ENCODE measurements around the gene PRR14L. TPM values are rescaled to one million over a fixed set of nuclear protein-coding genes. Genes with fewer than 3 reads are reported as not detected.
A peak's percentile ranks its signal among the peaks of the same experiment; 100 is the strongest.
"Not testable (repeated sequence)": the region's sequence is repeated elsewhere in the genome, so short reads cannot be mapped to it uniquely, and the experiment has no call there.

Gene PRR14L
- total RNA-seq, 3 donors from 2014 or later = 39.5 to 46.5 (median 42.1) TPM

- ATAC-seq (no peak), DNase-seq (no peak)
- H3K4me3 Mint-ChIP-seq = no peak overlapping the region
- no peaks in the 10 kb centered on the region for H3K9me3 Mint-ChIP-seq
- H3K4me1 Mint-ChIP-seq (ENCODE audit: low read depth) = peaks cover 17% of the 10 kb centered on the region
- H3K36me3 Mint-ChIP-seq (ENCODE audit: insufficient read depth) = peaks cover 9% of the 10 kb centered on the region
- no peaks in the 10 kb centered on the region for H3K27me3 Mint-ChIP-seq (ENCODE audit: low read depth)
These were observed 17.7 kb downstream of the PRR14L start for GRCh38 chr22:31732089-31732829.

- Mint-ChIP-seq H3K4me3 (no peak overlapping the region), H3K9me3 (no peaks in the 10 kb centered on the region), H3K27me3 (ENCODE audit: low read depth) (no peaks in the 10 kb centered on the region), H3K4me1 (ENCODE audit: low read depth) (peaks cover 17% of the 10 kb centered on the region), H3K36me3 (ENCODE audit: insufficient read depth) (peaks cover 7% of the 10 kb centered on the region)
- peak in 1 of 2 donors; percentile 25 for ATAC-seq
- no peak for DNase-seq
These were observed 19.6 kb downstream of the PRR14L start for GRCh38 chr22:31730344-31730711.

- ATAC-seq (no peak), DNase-seq (no peak)
- H3K4me1 Mint-ChIP-seq (ENCODE audit: low read depth) = peaks cover 9% of the 10 kb centered on the region
- H3K27me3 Mint-ChIP-seq (ENCODE audit: low read depth) = no peaks in the 10 kb centered on the region
- peaks cover 6% of the 10 kb centered on the region for H3K36me3 Mint-ChIP-seq (ENCODE audit: insufficient read depth)
- no peaks in the 10 kb centered on the region for H3K9me3 Mint-ChIP-seq
- H3K4me3 Mint-ChIP-seq = no peak overlapping the region
These were observed 21.1 kb downstream of the PRR14L start for GRCh38 chr22:31728857-31729256.

GRCh38 chr22:31726692-31727091 lies 23.2 kb downstream of the PRR14L start:
- Mint-ChIP-seq H3K36me3 (ENCODE audit: insufficient read depth) (peaks cover 3% of the 10 kb centered on the region), H3K27me3 (ENCODE audit: low read depth) (no peaks in the 10 kb centered on the region), H3K4me3 (no peak overlapping the region), H3K4me1 (ENCODE audit: low read depth) (peaks cover 1% of the 10 kb centered on the region), H3K9me3 (no peaks in the 10 kb centered on the region)
- ATAC-seq (no peak), DNase-seq (no peak)

GRCh38 chr22:31723723-31724122 lies 26.2 kb downstream of the PRR14L start:
- ATAC-seq = no peak
- Mint-ChIP-seq H3K27me3 (ENCODE audit: low read depth) (no peaks in the 10 kb centered on the region), H3K36me3 (ENCODE audit: insufficient read depth) (peaks cover 15% of the 10 kb centered on the region), H3K4me3 (no peak overlapping the region), H3K9me3 (no peaks in the 10 kb centered on the region), H3K4me1 (ENCODE audit: low read depth) (peaks cover 2% of the 10 kb centered on the region)
- no peak for DNase-seq

- Mint-ChIP-seq H3K36me3 (ENCODE audit: insufficient read depth) (peaks cover 37% of the 10 kb centered on the region), H3K4me3 (no peak overlapping the region), H3K27me3 (ENCODE audit: low read depth) (no peaks in the 10 kb centered on the region), H3K4me1 (ENCODE audit: low read depth) (peaks cover 2% of the 10 kb centered on the region), H3K9me3 (no peaks in the 10 kb centered on the region)
- ATAC-seq (no peak), DNase-seq (no peak)
These were observed 30.0 kb downstream of the PRR14L start for GRCh38 chr22:31719850-31720471.

GRCh38 chr22:31715147-31715778 lies 34.7 kb downstream of the PRR14L start:
- Mint-ChIP-seq H3K27me3 (ENCODE audit: low read depth) (no peaks in the 10 kb centered on the region), H3K4me1 (ENCODE audit: low read depth) (no peaks in the 10 kb centered on the region), H3K4me3 (no peak overlapping the region), H3K36me3 (ENCODE audit: insufficient read depth) (peaks cover 49% of the 10 kb centered on the region), H3K9me3 (no peaks in the 10 kb centered on the region)
- ATAC-seq = no peak
- DNase-seq = no peak

GRCh38 chr22:31711226-31711625 lies 38.7 kb downstream of the PRR14L start:
- not testable (repeated sequence) for DNase-seq; H3K9me3 Mint-ChIP-seq; H3K4me1 Mint-ChIP-seq (ENCODE audit: low read depth); H3K27me3 Mint-ChIP-seq (ENCODE audit: low read depth); H3K4me3 Mint-ChIP-seq; ATAC-seq
- peaks cover 37% of the 10 kb centered on the region for H3K36me3 Mint-ChIP-seq (ENCODE audit: insufficient read depth)

- no peak for ATAC-seq
- H3K9me3 Mint-ChIP-seq = no peaks in the 10 kb centered on the region
- DNase-seq = no peak
- peaks cover 27% of the 10 kb centered on the region for H3K36me3 Mint-ChIP-seq (ENCODE audit: insufficient read depth)
- no peaks in the 10 kb centered on the region for H3K4me1 Mint-ChIP-seq (ENCODE audit: low read depth)
- no peaks in the 10 kb centered on the region for H3K27me3 Mint-ChIP-seq (ENCODE audit: low read depth)
- H3K4me3 Mint-ChIP-seq = no peak overlapping the region
These were observed 42.4 kb downstream of the PRR14L start for GRCh38 chr22:31707519-31707918.

- H3K4me1 Mint-ChIP-seq (ENCODE audit: low read depth) = peaks cover 18% of the 10 kb centered on the region
- ATAC-seq (no peak), DNase-seq (no peak)
- no peaks in the 10 kb centered on the region for H3K9me3 Mint-ChIP-seq
- H3K4me3 Mint-ChIP-seq = no peak overlapping the region
- peaks cover 35% of the 10 kb centered on the region for H3K36me3 Mint-ChIP-seq (ENCODE audit: insufficient read depth)
- no peaks in the 10 kb centered on the region for H3K27me3 Mint-ChIP-seq (ENCODE audit: low read depth)
These were observed 54.5 kb downstream of the PRR14L start for GRCh38 chr22:31695423-31695822.

- not testable (repeated sequence) for H3K9me3 Mint-ChIP-seq; DNase-seq; H3K4me3 Mint-ChIP-seq; H3K27me3 Mint-ChIP-seq (ENCODE audit: low read depth); ATAC-seq
- Mint-ChIP-seq H3K36me3 (ENCODE audit: insufficient read depth) (peaks cover 32% of the 10 kb centered on the region), H3K4me1 (ENCODE audit: low read depth) (peaks cover 18% of the 10 kb centered on the region)
These were observed 55.9 kb downstream of the PRR14L start for GRCh38 chr22:31694046-31694445.

GRCh38 chr22:31692186-31692886 lies 57.6 kb downstream of the PRR14L start:
- H3K9me3 Mint-ChIP-seq = no peaks in the 10 kb centered on the region
- no peaks in the 10 kb centered on the region for H3K27me3 Mint-ChIP-seq (ENCODE audit: low read depth)
- DNase-seq (no peak), ATAC-seq (peak; percentile 90 to 97)
- H3K4me1 Mint-ChIP-seq (ENCODE audit: low read depth) = peaks cover 18% of the 10 kb centered on the region
- H3K4me3 Mint-ChIP-seq = no peak overlapping the region
- H3K36me3 Mint-ChIP-seq (ENCODE audit: insufficient read depth) = peaks cover 29% of the 10 kb centered on the region

- ATAC-seq = peak in 1 of 2 donors; percentile 25
- Mint-ChIP-seq H3K9me3 (no peaks in the 10 kb centered on the region), H3K4me3 (no peak overlapping the region), H3K4me1 (ENCODE audit: low read depth) (peaks cover 18% of the 10 kb centered on the region), H3K27me3 (ENCODE audit: low read depth) (no peaks in the 10 kb centered on the region), H3K36me3 (ENCODE audit: insufficient read depth) (peaks cover 27% of the 10 kb centered on the region)
- DNase-seq = no peak
These were observed 58.5 kb downstream of the PRR14L start for GRCh38 chr22:31691408-31691807.
